Panc1 (cell line): ENCODE measurements around the gene GRIN1.

Source experiments
- TF ChIP-seq, protein P1 (sequence below): fragments of 450-650 bp; IDR thresholded peaks from 2 replicates; pipeline ENCODE4 v1.5.1; 2017; ENCODE audit warnings: mild to moderate bottlenecking
- TF ChIP-seq, protein P2 (sequence below), 2 experiments: IDR thresholded peaks; 2 replicates each; pipeline ENCODE4 v1.6.1; 2011 to 2012; ENCODE audit warnings: low read depth in 2 of 2, control low read depth in 1 of 2, low read length in 1 of 2, mild to moderate bottlenecking in 1 of 2, moderate library complexity in 1 of 2; ENCODE audit not compliant: insufficient read depth in 1 of 2

DNA sequence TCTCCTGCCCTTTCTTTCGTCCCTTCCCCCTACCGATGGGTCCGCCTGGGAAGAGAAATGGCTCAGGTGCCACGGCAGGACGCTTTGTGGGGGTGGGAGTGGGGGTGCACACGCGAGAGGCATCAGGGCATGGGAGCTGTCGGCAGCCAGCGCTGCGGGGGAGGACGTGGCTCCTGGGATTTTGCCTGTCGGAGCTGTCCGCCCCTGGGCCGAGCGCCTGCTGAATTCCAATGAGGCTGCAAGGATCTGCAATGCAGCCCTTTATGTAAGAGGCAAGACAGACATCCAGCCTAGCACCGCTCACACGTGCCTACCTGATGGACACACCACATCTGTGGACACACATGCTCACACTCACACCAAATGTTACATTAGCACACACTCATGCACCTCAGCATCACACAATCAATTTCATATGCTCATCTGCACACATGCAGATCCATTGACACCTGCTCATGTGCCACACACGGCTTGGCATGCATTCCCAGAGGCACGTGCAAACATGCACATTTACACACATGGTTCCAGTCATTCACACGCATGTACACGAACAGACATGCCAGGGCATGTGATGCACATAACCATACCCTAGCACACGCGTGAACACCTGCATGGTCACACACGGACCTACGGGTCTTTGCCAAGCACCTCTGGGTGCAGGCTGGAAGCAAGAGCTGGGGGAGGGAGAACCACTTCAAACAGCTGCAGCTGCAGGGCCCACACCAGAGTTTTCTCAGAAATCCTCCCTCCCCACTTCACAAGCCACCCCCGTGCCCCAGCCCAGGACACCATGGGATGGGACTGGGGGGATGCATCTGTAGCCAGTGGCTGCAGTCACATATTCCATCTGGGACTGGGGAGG, 1.4 kb downstream of the GRIN1 start:
- TF ChIP-seq, protein P1, sequence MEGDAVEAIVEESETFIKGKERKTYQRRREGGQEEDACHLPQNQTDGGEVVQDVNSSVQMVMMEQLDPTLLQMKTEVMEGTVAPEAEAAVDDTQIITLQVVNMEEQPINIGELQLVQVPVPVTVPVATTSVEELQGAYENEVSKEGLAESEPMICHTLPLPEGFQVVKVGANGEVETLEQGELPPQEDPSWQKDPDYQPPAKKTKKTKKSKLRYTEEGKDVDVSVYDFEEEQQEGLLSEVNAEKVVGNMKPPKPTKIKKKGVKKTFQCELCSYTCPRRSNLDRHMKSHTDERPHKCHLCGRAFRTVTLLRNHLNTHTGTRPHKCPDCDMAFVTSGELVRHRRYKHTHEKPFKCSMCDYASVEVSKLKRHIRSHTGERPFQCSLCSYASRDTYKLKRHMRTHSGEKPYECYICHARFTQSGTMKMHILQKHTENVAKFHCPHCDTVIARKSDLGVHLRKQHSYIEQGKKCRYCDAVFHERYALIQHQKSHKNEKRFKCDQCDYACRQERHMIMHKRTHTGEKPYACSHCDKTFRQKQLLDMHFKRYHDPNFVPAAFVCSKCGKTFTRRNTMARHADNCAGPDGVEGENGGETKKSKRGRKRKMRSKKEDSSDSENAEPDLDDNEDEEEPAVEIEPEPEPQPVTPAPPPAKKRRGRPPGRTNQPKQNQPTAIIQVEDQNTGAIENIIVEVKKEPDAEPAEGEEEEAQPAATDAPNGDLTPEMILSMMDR = no peak
- TF ChIP-seq, protein P2, sequence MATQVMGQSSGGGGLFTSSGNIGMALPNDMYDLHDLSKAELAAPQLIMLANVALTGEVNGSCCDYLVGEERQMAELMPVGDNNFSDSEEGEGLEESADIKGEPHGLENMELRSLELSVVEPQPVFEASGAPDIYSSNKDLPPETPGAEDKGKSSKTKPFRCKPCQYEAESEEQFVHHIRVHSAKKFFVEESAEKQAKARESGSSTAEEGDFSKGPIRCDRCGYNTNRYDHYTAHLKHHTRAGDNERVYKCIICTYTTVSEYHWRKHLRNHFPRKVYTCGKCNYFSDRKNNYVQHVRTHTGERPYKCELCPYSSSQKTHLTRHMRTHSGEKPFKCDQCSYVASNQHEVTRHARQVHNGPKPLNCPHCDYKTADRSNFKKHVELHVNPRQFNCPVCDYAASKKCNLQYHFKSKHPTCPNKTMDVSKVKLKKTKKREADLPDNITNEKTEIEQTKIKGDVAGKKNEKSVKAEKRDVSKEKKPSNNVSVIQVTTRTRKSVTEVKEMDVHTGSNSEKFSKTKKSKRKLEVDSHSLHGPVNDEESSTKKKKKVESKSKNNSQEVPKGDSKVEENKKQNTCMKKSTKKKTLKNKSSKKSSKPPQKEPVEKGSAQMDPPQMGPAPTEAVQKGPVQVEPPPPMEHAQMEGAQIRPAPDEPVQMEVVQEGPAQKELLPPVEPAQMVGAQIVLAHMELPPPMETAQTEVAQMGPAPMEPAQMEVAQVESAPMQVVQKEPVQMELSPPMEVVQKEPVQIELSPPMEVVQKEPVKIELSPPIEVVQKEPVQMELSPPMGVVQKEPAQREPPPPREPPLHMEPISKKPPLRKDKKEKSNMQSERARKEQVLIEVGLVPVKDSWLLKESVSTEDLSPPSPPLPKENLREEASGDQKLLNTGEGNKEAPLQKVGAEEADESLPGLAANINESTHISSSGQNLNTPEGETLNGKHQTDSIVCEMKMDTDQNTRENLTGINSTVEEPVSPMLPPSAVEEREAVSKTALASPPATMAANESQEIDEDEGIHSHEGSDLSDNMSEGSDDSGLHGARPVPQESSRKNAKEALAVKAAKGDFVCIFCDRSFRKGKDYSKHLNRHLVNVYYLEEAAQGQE (IDR thresholded peaks at IDR 0.05; ENCODE audit: insufficient read depth in 1 of 2, low read depth in 2 of 2, low read length in 1 of 2) = no peak
